Stimulated activated memory B cell treated with anti-CD40 and anti-IgM and Interleukin-4, amounts not matched to agents 10 μg/mL and 1 μg/mL and 100 μg/mL, for 72 hours (primary cell): Measurements from ENCODE around the gene PIK3CB.
"Not testable (repeated sequence)": the region's sequence is repeated elsewhere in the genome, so short reads cannot be mapped to it uniquely, and the experiment has no call there.

ENCODE experiments used
- ATAC-seq: fragments of 150-1000 bp; cut with Tn5 transposase; 2 replicates; pipeline ENCODE4 v1.10.0; 2021
- H3K27ac Mint-ChIP-seq: one replicate; pipeline ENCODE4 v1.8.0; 2022; ENCODE audit warnings: mild to moderate bottlenecking, mixed read lengths
- H3K27me3 Mint-ChIP-seq: one replicate; pipeline ENCODE4 v1.8.0; 2022; ENCODE audit warnings: mixed read lengths
- H3K36me3 Mint-ChIP-seq: one replicate; pipeline ENCODE4 v1.8.0; 2022; ENCODE audit warnings: mixed read lengths
- H3K4me1 Mint-ChIP-seq: one replicate; pipeline ENCODE4 v1.8.0; 2022; ENCODE audit warnings: mixed read lengths
- H3K4me3 Mint-ChIP-seq: one replicate; pipeline ENCODE4 v1.8.0; 2022; ENCODE audit warnings: mild to moderate bottlenecking, moderate library complexity, mixed read lengths
- H3K9me3 Mint-ChIP-seq: one replicate; pipeline ENCODE4 v1.8.0; 2022; ENCODE audit warnings: mixed read lengths

Gene PIK3CB

GRCh38 chr3:138696666-138697370 is 137.9 kb downstream of the PIK3CB start:
- no peak for ATAC-seq
- H3K27me3 Mint-ChIP-seq, result no peaks in the 10 kb centered on the region
- H3K27ac Mint-ChIP-seq, result no peak overlapping the region
- no peaks in the 10 kb centered on the region for H3K4me1 Mint-ChIP-seq
- H3K4me3 Mint-ChIP-seq, result no peak overlapping the region
- H3K9me3 Mint-ChIP-seq, result no peaks in the 10 kb centered on the region
- H3K36me3 Mint-ChIP-seq, result peaks cover 31% of the 10 kb centered on the region

- Mint-ChIP-seq H3K4me1 (peaks cover 6% of the 10 kb centered on the region), H3K4me3 (no peak overlapping the region), H3K36me3 (peaks cover 28% of the 10 kb centered on the region), H3K27me3 (no peaks in the 10 kb centered on the region), H3K9me3 (no peaks in the 10 kb centered on the region), H3K27ac (no peak overlapping the region)
- no peak for ATAC-seq
Measured at GRCh38 chr3:138694287-138695007, 140.3 kb downstream of the PIK3CB start.

- peaks cover 22% of the 10 kb centered on the region for H3K4me1 Mint-ChIP-seq
- no peaks in the 10 kb centered on the region for H3K9me3 Mint-ChIP-seq
- no peak overlapping the region for H3K27ac Mint-ChIP-seq
- peaks cover 30% of the 10 kb centered on the region for H3K36me3 Mint-ChIP-seq
- H3K4me3 Mint-ChIP-seq, result no peak overlapping the region
- ATAC-seq, result no peak
- no peaks in the 10 kb centered on the region for H3K27me3 Mint-ChIP-seq
Measured at GRCh38 chr3:138692152-138692551, 142.6 kb downstream of the PIK3CB start.

- Mint-ChIP-seq H3K4me3 (no peak overlapping the region), H3K9me3 (no peaks in the 10 kb centered on the region), H3K27ac (no peak overlapping the region), H3K36me3 (peaks cover 34% of the 10 kb centered on the region), H3K4me1 (peaks cover 29% of the 10 kb centered on the region), H3K27me3 (no peaks in the 10 kb centered on the region)
- ATAC-seq, result no peak
Measured at GRCh38 chr3:138691351-138691750, 143.4 kb downstream of the PIK3CB start.

GRCh38 chr3:138690036-138690435 is 144.7 kb downstream of the PIK3CB start:
- Mint-ChIP-seq H3K27me3 (no peaks in the 10 kb centered on the region), H3K27ac (peak overlapping the region; percentile 59)

GRCh38 chr3:138688871-138689299 is 145.8 kb downstream of the PIK3CB start:
- H3K4me3 Mint-ChIP-seq, result no peak overlapping the region
- H3K27ac Mint-ChIP-seq, result no peak overlapping the region
- ATAC-seq, result no peak

More at GRCh38 chr3:138690036-138690435, 144.7 kb downstream of the PIK3CB start:
- H3K36me3 Mint-ChIP-seq, result peaks cover 34% of the 10 kb centered on the region
- H3K9me3 Mint-ChIP-seq, result no peaks in the 10 kb centered on the region
- no peak for ATAC-seq
- H3K4me3 Mint-ChIP-seq, result no peak overlapping the region
- H3K4me1 Mint-ChIP-seq, result peaks cover 29% of the 10 kb centered on the region

GRCh38 chr3:138687236-138687635 is 147.5 kb downstream of the PIK3CB start:
- Mint-ChIP-seq H3K27me3 (no peaks in the 10 kb centered on the region), H3K36me3 (peaks cover 26% of the 10 kb centered on the region), H3K4me3 (no peak overlapping the region), H3K9me3 (no peaks in the 10 kb centered on the region), H3K4me1 (peaks cover 29% of the 10 kb centered on the region), H3K27ac (peak overlapping the region; percentile 76)
- peak; percentile 41 for ATAC-seq

More at GRCh38 chr3:138688871-138689299, 145.8 kb downstream of the PIK3CB start:
- peaks cover 26% of the 10 kb centered on the region for H3K36me3 Mint-ChIP-seq
- no peaks in the 10 kb centered on the region for H3K9me3 Mint-ChIP-seq
- H3K27me3 Mint-ChIP-seq, result no peaks in the 10 kb centered on the region
- peaks cover 29% of the 10 kb centered on the region for H3K4me1 Mint-ChIP-seq

- Mint-ChIP-seq H3K27me3 (no peaks in the 10 kb centered on the region), H3K27ac (peak overlapping the region; percentile 76), H3K36me3 (peaks cover 26% of the 10 kb centered on the region), H3K4me3 (no peak overlapping the region), H3K9me3 (no peaks in the 10 kb centered on the region), H3K4me1 (peaks cover 29% of the 10 kb centered on the region)
- ATAC-seq, result peak; percentile 89
Measured at GRCh38 chr3:138686771-138687221, 147.9 kb downstream of the PIK3CB start.

GRCh38 chr3:138684396-138684795 is 150.3 kb downstream of the PIK3CB start:
- H3K4me1 Mint-ChIP-seq, result peaks cover 23% of the 10 kb centered on the region
- ATAC-seq, result no peak

GRCh38 chr3:138682648-138683047 is 152.1 kb downstream of the PIK3CB start:
- H3K36me3 Mint-ChIP-seq, result peaks cover 16% of the 10 kb centered on the region
- no peaks in the 10 kb centered on the region for H3K9me3 Mint-ChIP-seq
- no peak for ATAC-seq
- H3K27ac Mint-ChIP-seq, result no peak overlapping the region
- no peak overlapping the region for H3K4me3 Mint-ChIP-seq
- no peaks in the 10 kb centered on the region for H3K27me3 Mint-ChIP-seq
- H3K4me1 Mint-ChIP-seq, result peaks cover 12% of the 10 kb centered on the region

More at GRCh38 chr3:138684396-138684795, 150.3 kb downstream of the PIK3CB start:
- Mint-ChIP-seq H3K4me3 (no peak overlapping the region), H3K9me3 (no peaks in the 10 kb centered on the region), H3K27ac (no peak overlapping the region), H3K27me3 (no peaks in the 10 kb centered on the region), H3K36me3 (peaks cover 22% of the 10 kb centered on the region)

GRCh38 chr3:138681463-138682220 is 153.1 kb downstream of the PIK3CB start:
- Mint-ChIP-seq H3K36me3 (peaks cover 17% of the 10 kb centered on the region), H3K27me3 (no peaks in the 10 kb centered on the region), H3K27ac (no peak overlapping the region), H3K4me3 (no peak overlapping the region), H3K4me1 (peaks cover 1% of the 10 kb centered on the region), H3K9me3 (no peaks in the 10 kb centered on the region)
- ATAC-seq, result no peak

- H3K4me3 Mint-ChIP-seq, ATAC-seq, H3K4me1 Mint-ChIP-seq, H3K27me3 Mint-ChIP-seq, H3K9me3 Mint-ChIP-seq, H3K27ac Mint-ChIP-seq: not testable (repeated sequence)
- H3K36me3 Mint-ChIP-seq, result peaks cover 23% of the 10 kb centered on the region
Measured at GRCh38 chr3:138680974-138681373, 153.8 kb downstream of the PIK3CB start.

GRCh38 chr3:138678874-138679392 is 155.8 kb downstream of the PIK3CB start:
- Mint-ChIP-seq H3K4me1 (no peaks in the 10 kb centered on the region), H3K9me3 (peaks cover 5% of the 10 kb centered on the region)

GRCh38 chr3:138678086-138678485 is 156.6 kb downstream of the PIK3CB start:
- Mint-ChIP-seq H3K27me3 (no peaks in the 10 kb centered on the region), H3K4me3 (no peak overlapping the region), H3K27ac (no peak overlapping the region), H3K4me1 (no peaks in the 10 kb centered on the region), H3K36me3 (peaks cover 52% of the 10 kb centered on the region), H3K9me3 (peaks cover 5% of the 10 kb centered on the region)
- ATAC-seq, result no peak

More at GRCh38 chr3:138678874-138679392, 155.8 kb downstream of the PIK3CB start:
- H3K27ac Mint-ChIP-seq, result no peak overlapping the region
- no peak for ATAC-seq
- H3K36me3 Mint-ChIP-seq, result peaks cover 44% of the 10 kb centered on the region
- H3K4me3 Mint-ChIP-seq, result no peak overlapping the region
- no peaks in the 10 kb centered on the region for H3K27me3 Mint-ChIP-seq

GRCh38 chr3:138675393-138675792 is 159.3 kb downstream of the PIK3CB start:
- no peaks in the 10 kb centered on the region for H3K27me3 Mint-ChIP-seq
- no peak overlapping the region for H3K4me3 Mint-ChIP-seq
- peaks cover 60% of the 10 kb centered on the region for H3K36me3 Mint-ChIP-seq
- no peak for ATAC-seq
- no peak overlapping the region for H3K27ac Mint-ChIP-seq
- H3K4me1 Mint-ChIP-seq, result no peaks in the 10 kb centered on the region
- peaks cover 5% of the 10 kb centered on the region for H3K9me3 Mint-ChIP-seq
